NCI-H345 (cell line): ENCODE data around the gene GGCT.
"Not testable (repeated sequence)": the region's sequence is repeated elsewhere in the genome, so short reads cannot be mapped to it uniquely, and the experiment has no call there.

ENCODE experiments used
- DNase-seq: peaks from one replicate; lab custom pipeline; 2025; lab: John Stamatoyannopoulos, UW

The GGCT gene

GRCh38 chr7:30504301-30505173, at the start of gene GGCT:
Gene GGCT (minus strand): TSS chr7:30504829. CDS start chr7:30504709, 120 bp downstream.
- DNase-seq, result peak; percentile 99

GRCh38 chr7:30553546-30553945, 48.9 kb upstream of the GGCT start:
- DNase-seq, result no peak

GRCh38 chr7:30553141-30553540, 48.5 kb upstream of the GGCT start:
- DNase-seq, result no peak

GRCh38 chr7:30552330-30552729, 47.7 kb upstream of the GGCT start:
- DNase-seq, result no peak

- DNase-seq, result peak; percentile 53
Observed at GRCh38 chr7:30549931-30550493, 45.4 kb upstream of the GGCT start.

- DNase-seq, result peak; percentile 79
Observed at GRCh38 chr7:30548845-30549244, 44.2 kb upstream of the GGCT start.

- DNase-seq, result no peak
Observed at GRCh38 chr7:30546596-30546995, 42.0 kb upstream of the GGCT start.

GRCh38 chr7:30545791-30546555, 41.3 kb upstream of the GGCT start:
- no peak for DNase-seq

- DNase-seq, result no peak
Observed at GRCh38 chr7:30543813-30544525, 39.3 kb upstream of the GGCT start.

- DNase-seq, result not testable (repeated sequence)
Observed at GRCh38 chr7:30543115-30543514, 38.5 kb upstream of the GGCT start.

- no peak for DNase-seq
Observed at GRCh38 chr7:30533886-30534285, 29.3 kb upstream of the GGCT start.

- no peak for DNase-seq
Observed at GRCh38 chr7:30531286-30531685, 26.7 kb upstream of the GGCT start.

GRCh38 chr7:30530373-30530772, 25.7 kb upstream of the GGCT start:
- DNase-seq, result no peak

GRCh38 chr7:30528779-30529178, 24.1 kb upstream of the GGCT start:
- DNase-seq, result no peak

GRCh38 chr7:30527297-30527696, 22.7 kb upstream of the GGCT start:
- not testable (repeated sequence) for DNase-seq

GRCh38 chr7:30526163-30526562, 21.5 kb upstream of the GGCT start:
- no peak for DNase-seq

- no peak for DNase-seq
Observed at GRCh38 chr7:30525429-30525828, 20.8 kb upstream of the GGCT start.

GRCh38 chr7:30524545-30524944, 19.9 kb upstream of the GGCT start:
- DNase-seq, result peak; percentile 12

GRCh38 chr7:30523466-30523865, 18.8 kb upstream of the GGCT start:
- no peak for DNase-seq

GRCh38 chr7:30522159-30522558, 17.5 kb upstream of the GGCT start:
- no peak for DNase-seq

GRCh38 chr7:30521532-30521931, 16.9 kb upstream of the GGCT start:
- DNase-seq, result no peak

GRCh38 chr7:30519122-30519521, 14.5 kb upstream of the GGCT start:
- no peak for DNase-seq
